HepG2 (cell line): ENCODE data around the gene EFNA2. TPM values are rescaled to one million over a fixed set of nuclear protein-coding genes. Genes with fewer than 3 reads are reported as not detected.
A peak's percentile ranks its signal among the peaks of the same experiment; 100 is the strongest.

ENCODE experiments used
- ATF7-NPFF ChIP-seq: sonication (generic); formaldehyde crosslinking; IDR thresholded peaks from 2 replicates; pipeline ENCODE4 v1.8.1; 2023; ENCODE audit warnings: mild to moderate bottlenecking, low read depth, missing genetic modification reagents, moderate library complexity
- DPF2 ChIP-seq: sonication (generic); formaldehyde crosslinking; IDR thresholded peaks from 2 replicates; pipeline ENCODE4 v1.4.0; 2020; ENCODE audit warnings: mild to moderate bottlenecking, low read depth, missing genetic modification reagents, borderline replicate concordance
- HMGA1 ChIP-seq: sonication (generic); formaldehyde crosslinking; conservative IDR thresholded peaks from 2 replicates; pipeline ENCODE4 v1.4.0; 2020; ENCODE audit warnings: missing genetic modification reagents
- KLF13 ChIP-seq: sonication (generic); formaldehyde crosslinking; IDR thresholded peaks from 2 replicates; pipeline ENCODE4 v1.4.0; 2020; ENCODE audit warnings: mild to moderate bottlenecking, missing genetic modification reagents
- MBNL3 ChIP-seq: fragments of 250-450 bp; sonication (Bioruptor Pico); conservative IDR thresholded peaks from 2 replicates; pipeline ENCODE4 v1.8.0; 2022; ENCODE audit warnings: mild to moderate bottlenecking, inconsistent platforms
- MTA3 ChIP-seq: sonication (generic); formaldehyde crosslinking; IDR thresholded peaks from 2 replicates; pipeline ENCODE4 v1.4.0; 2020; ENCODE audit warnings: missing genetic modification reagents
- NCOA2 ChIP-seq: sonication (generic); formaldehyde crosslinking; IDR thresholded peaks from 2 replicates; pipeline ENCODE4 v1.8.0; 2022; ENCODE audit warnings: inconsistent platforms
- NR3C1 ChIP-seq: sonication (generic); formaldehyde crosslinking; IDR thresholded peaks from 2 replicates; pipeline ENCODE4 v1.4.0; 2020; ENCODE audit warnings: missing genetic modification reagents
- PAX8 ChIP-seq: sonication (generic); formaldehyde crosslinking; IDR thresholded peaks from 2 replicates; pipeline ENCODE4 v1.8.0; 2022; ENCODE audit warnings: mild to moderate bottlenecking, missing genetic modification reagents, borderline replicate concordance
- RARG ChIP-seq: sonication (generic); formaldehyde crosslinking; IDR thresholded peaks from 2 replicates; pipeline ENCODE4 v1.4.0; 2020; ENCODE audit warnings: low read depth, mild to moderate bottlenecking, missing genetic modification reagents
- TFDP1 ChIP-seq: IDR thresholded peaks from 2 replicates; pipeline ENCODE4 v1.6.1; 2016; ENCODE audit warnings: missing compliant biosample characterization, missing genetic modification reagents, borderline replicate concordance
- XRCC5 ChIP-seq: fragments of 200-400 bp; formaldehyde crosslinking; optimal IDR thresholded peaks from 2 replicates; pipeline ENCODE3; 2017; ENCODE audit warnings: mild to moderate bottlenecking, low read length
- ZBTB2 ChIP-seq: sonication (generic); formaldehyde crosslinking; IDR thresholded peaks from 2 replicates; pipeline ENCODE4 v1.8.0; 2022; ENCODE audit warnings: low read depth, missing genetic modification reagents
- ZMYM4 ChIP-seq: sonication (generic); formaldehyde crosslinking; IDR thresholded peaks from 2 replicates; pipeline ENCODE4 v1.8.1; 2023; ENCODE audit warnings: mild to moderate bottlenecking, missing genetic modification reagents
- ZNF101 ChIP-seq: sonication (generic); formaldehyde crosslinking; IDR thresholded peaks from 2 replicates; pipeline ENCODE4 v1.4.0; 2020; ENCODE audit warnings: mild to moderate bottlenecking, low read depth, missing genetic modification reagents, borderline replicate concordance
- ZNF142 ChIP-seq: sonication (generic); formaldehyde crosslinking; IDR thresholded peaks from 2 replicates; pipeline ENCODE4 v1.4.0; 2020; ENCODE audit warnings: missing genetic modification reagents
- ZNF180 ChIP-seq: sonication (generic); formaldehyde crosslinking; IDR thresholded peaks from 2 replicates; pipeline ENCODE4 v1.4.0; 2020; ENCODE audit warnings: low read depth, missing genetic modification reagents, borderline replicate concordance
- ZNF337 ChIP-seq: sonication (generic); formaldehyde crosslinking; IDR thresholded peaks from 2 replicates; pipeline ENCODE4 v1.5.1; 2020; ENCODE audit warnings: missing genetic modification reagents, low read depth, mild to moderate bottlenecking, borderline replicate concordance
- ZNF547 ChIP-seq: sonication (generic); formaldehyde crosslinking; IDR thresholded peaks from 2 replicates; pipeline ENCODE4 v1.5.1; 2020; ENCODE audit warnings: mild to moderate bottlenecking, missing genetic modification reagents
- ZNF614 ChIP-seq: IDR thresholded peaks from 2 replicates; pipeline ENCODE4 v1.6.1; 2018; ENCODE audit warnings: missing biosample characterization, missing genetic modification reagents, inconsistent platforms, borderline replicate concordance
- ZNF678 ChIP-seq: sonication (generic); formaldehyde crosslinking; IDR thresholded peaks from 2 replicates; pipeline ENCODE4 v1.4.0; 2020; ENCODE audit warnings: mild to moderate bottlenecking, missing genetic modification reagents
- ZNF792 ChIP-seq: IDR thresholded peaks from 2 replicates; pipeline ENCODE4 v1.6.1; 2016
- ZSCAN12 ChIP-seq: sonication (generic); formaldehyde crosslinking; IDR thresholded peaks from 2 replicates; pipeline ENCODE4 v1.9.0; 2021; ENCODE audit warnings: mild to moderate bottlenecking, missing genetic modification reagents
- polyA plus RNA-seq, 8 experiments: library from polyadenylated mRNA; depleted of rRNA in 3 of 8; stranded (reverse) in 7 of 8; unstranded in 1 of 8; fragments of >200 nt; fragmentation: Illumina TruSeq in 4 of 8; extraction: Trizol in 4 of 8; gene quantifications; 2 replicates each; pipeline versions ENCODE4 v1.2.1 to v1.2.3, GENCODE V29; 2011 to 2016; ENCODE audit warnings: low read depth in 4 of 8, missing spikeins in 1 of 8, mixed read lengths in 1 of 8; ENCODE audit not compliant: insufficient read depth in 1 of 8
- total RNA-seq, 5 experiments: library from RNA; depleted of rRNA; stranded (reverse); fragments of >200 nt; fragmentation: Illumina TruSeq; extraction: Trizol; gene quantifications; 2 replicates each; pipeline ENCODE4 v1.2.3, GENCODE V29; 2016; ENCODE audit warnings: low read depth in 1 of 5

Gene EFNA2
- total and polyA plus RNA-seq, 2 of the 13 experiments (the other 11 are each of a cell fraction or from before 2014, with no cell fraction given), result 6.0 to 9.9 TPM

DNA sequence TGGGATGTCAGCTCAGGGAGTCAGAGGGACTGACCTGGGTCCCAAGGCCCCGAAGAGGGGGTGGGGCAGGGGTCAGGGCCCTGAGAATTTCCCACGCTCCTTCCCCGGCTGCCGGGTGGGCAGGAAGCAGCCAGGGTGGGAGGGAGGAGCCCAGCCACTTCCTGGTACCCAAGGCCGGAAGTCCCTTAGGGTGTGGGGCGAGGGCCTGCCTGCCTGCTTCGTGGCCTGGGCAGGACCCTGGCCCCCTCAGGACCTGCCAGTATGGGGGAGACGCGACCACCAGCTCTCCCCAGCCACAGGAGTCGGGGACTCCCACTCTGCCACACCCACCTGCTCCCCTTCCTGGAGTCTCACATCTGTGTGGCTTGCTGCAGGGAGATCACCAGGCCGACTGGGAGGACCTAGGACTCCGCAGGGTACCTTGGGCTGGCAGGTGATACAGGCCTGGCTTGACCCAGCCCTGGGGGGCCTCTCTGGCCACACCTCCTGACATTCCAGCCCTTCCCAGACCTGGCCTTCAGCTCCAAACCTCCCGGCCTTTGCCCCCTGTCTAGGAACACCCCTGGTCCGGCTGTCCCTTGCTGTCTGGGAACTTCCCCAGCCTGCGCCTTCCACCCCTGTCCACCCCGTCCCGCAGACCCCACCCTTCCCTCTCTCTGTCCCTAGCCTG lies 26.3 kb upstream of the EFNA2 start (continued):
- TF ChIP-seq ZNF614 (CRISPR knock-in tag), result 0 out of 2 replicates have a peak, but pooled peaks have one; percentile 24
- TF ChIP-seq RARG (CRISPR knock-in tag), result no peak; the same call in 1 of the 2 replicates
- TF ChIP-seq ZNF337 (CRISPR knock-in tag), result 0 out of 2 replicates have a peak, but pooled peaks have one; percentile 41
- peak; percentile 26 for TF ChIP-seq XRCC5
- TF ChIP-seq ZNF547, result peak; percentile 81; the same call in 1 of the 2 replicates
- no peak for TF ChIP-seq HMGA1 (CRISPR knock-in tag)
- TF ChIP-seq ZNF678 (CRISPR knock-in tag), result peak; percentile 87; the same call in 1 of the 2 replicates
- no peak for TF ChIP-seq ZNF142 (CRISPR knock-in tag)
- TF ChIP-seq DPF2 (CRISPR knock-in tag), result no peak
- TF ChIP-seq ZNF792 (CRISPR knock-in tag), result peak; percentile 97; the same call in 1 of the 2 replicates
- no peak; the same call in 1 of the 2 replicates for TF ChIP-seq ZMYM4 (CRISPR knock-in tag)
- TF ChIP-seq ZSCAN12 (CRISPR knock-in tag), result no peak; the same call in 1 of the 2 replicates
- no peak for TF ChIP-seq ZNF101
- peak; percentile 19; the same call in 1 of the 2 replicates for TF ChIP-seq TFDP1
- TF ChIP-seq ATF7-NPFF (CRISPR knock-in tag), result no peak; the same call in 1 of the 2 replicates
- no peak for TF ChIP-seq ZBTB2 (CRISPR knock-in tag)
- no peak for TF ChIP-seq MBNL3 (CRISPR knock-in tag)
- TF ChIP-seq NR3C1 (CRISPR knock-in tag), result no peak
- 0 out of 2 replicates have a peak, but pooled peaks have one; percentile 34 for TF ChIP-seq PAX8
- TF ChIP-seq MTA3 (CRISPR knock-in tag), result no peak
- TF ChIP-seq ZNF180 (CRISPR knock-in tag), result no peak
- peak; percentile 58 for TF ChIP-seq NCOA2
- no peak for TF ChIP-seq KLF13 (CRISPR knock-in tag)
